ENCODE measurements around the gene TEX2.
"Not testable (repeated sequence)": the region's sequence is repeated elsewhere in the genome, so short reads cannot be mapped to it uniquely, and the experiment has no call there.

The TEX2 gene

GRCh38 chr17:64238449-64238848 lies 24.6 kb downstream of the TEX2 start:
- not testable (repeated sequence) for DNase-seq

DNA sequence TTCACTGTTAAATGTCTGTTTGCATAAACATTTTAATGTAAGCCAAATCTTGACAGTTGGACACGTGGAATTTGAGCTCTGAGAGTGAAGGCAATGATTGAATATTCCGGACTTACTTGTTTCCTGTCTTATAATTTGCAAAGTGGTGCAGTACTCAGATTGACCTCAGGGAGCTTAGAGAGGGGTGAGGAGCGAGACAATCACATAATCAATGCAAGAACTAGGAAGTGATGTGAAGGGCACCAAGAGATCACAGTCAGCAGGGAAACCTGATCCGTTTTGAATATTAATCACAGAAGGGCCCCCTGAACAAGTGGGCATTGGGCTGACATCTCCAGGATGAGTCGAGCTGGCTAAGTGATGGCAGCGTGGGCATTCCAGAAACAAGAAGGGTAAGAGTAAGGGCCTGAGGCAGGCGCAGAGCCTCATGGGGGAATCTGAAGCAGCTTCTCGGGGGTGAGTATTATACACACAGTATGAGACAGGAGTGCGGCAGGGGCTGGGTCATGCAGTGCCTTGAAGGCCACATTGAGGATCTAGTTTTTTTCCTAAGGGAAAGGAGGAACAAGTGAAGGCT lies 26.1 kb downstream of the TEX2 start:
- DNase-seq = no peak

DNA sequence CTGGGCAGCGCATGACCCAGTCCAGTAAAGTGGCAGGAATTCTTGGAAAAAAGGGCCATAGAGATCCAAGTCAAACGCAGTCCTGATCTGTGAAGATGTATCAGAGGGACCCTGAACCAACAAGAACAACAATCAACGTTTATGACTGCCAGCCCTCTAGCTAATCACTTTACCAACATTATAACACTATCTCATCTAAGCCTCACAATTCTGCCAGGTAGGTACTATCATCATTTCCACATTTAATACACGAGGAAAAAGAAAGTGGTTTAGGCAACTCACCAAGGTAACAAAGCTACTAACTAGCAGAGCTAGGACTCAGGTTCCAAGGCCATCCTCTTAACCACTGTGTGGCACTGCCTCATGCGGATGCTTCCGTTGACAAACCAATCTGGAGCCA lies 28.1 kb downstream of the TEX2 start:
- DNase-seq = no peak

DNA sequence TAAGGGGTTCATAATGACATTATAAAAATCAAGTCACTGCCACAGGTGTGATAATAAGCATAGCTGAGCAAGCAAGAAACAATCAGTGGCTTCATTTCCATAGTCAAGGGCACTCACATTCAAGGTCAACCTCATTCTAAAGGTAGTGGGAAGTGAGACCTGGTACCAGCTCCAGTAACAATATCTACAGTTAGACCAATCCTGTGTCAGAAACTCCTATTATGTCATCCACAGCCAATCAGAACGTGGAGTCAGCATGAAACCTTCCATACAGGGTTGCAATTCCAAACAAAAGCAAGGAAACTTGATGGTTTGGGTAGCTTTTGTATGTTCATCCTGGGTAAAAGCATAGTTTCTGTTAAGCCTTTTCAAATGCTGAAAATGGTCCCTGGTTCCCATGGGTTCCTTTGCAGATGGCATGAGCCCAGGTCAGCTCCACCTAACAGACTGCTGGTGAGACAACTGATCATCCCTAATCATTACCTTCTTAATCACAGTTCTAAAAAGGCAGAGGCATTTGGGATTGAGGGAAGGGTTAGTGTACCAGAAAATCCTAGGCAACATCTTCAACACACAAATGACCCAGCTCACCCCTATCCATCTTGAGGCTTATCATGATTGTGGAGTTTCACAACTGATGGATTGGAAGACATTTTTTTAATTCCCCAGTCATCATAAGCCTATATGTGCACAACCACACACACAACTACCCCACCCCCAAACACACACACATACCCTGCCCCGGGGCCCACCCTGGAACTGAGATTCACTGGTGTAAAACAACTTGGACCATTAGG lies 30.4 kb downstream of the TEX2 start:
- DNase-seq = no peak

GRCh38 chr17:64231567-64232141 lies 31.4 kb downstream of the TEX2 start:
- DNase-seq = no peak

GRCh38 chr17:64230791-64231408 lies 32.2 kb downstream of the TEX2 start:
- no peak for DNase-seq

DNA sequence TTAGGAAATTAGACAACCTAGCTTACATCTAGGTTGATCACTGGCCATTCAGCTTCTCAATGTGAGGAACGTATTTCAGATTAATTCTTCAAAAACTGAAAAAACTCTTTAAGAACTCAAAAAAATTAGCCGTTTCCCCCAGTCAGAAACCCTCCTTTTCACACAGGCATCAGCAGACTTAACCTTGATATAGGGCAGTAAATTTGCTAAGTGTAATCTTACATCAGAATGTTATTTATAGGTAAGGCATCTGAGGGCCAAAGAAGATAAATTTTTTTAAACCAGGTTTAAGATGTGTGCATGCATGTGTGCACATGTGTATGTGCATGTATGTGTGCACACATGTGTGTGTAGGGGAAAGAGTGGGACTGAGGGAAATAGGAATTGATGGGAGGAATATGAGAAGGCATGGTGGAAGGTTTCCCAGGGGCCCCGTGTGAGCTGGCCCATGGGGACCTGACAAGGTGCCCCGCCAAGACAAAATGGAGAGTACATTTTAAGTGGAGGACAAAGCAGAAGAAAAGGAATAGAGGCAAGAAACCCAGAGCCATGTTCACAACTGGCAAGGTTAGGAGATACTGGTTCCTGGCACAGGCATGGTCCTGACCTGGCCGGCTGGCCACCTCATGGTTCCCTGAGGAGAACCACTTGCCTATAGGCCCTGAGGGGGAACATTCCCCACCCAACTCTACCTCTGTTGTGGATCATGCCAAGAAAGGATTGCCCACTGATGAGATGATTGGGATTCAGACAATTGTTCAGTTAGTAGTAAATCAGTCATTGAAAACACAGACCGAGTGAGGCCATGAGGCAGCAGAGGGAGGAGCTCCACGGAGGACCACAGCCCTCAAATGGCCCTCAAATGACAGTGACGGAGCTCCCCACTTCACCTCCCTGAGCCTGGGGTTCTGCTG lies 33.0 kb downstream of the TEX2 start:
- DNase-seq = no peak

GRCh38 chr17:64226132-64226531 lies 36.9 kb downstream of the TEX2 start:
- DNase-seq = no peak

- DNase-seq = no peak
These were observed 37.6 kb downstream of the TEX2 start for GRCh38 chr17:64225410-64225809.

DNA sequence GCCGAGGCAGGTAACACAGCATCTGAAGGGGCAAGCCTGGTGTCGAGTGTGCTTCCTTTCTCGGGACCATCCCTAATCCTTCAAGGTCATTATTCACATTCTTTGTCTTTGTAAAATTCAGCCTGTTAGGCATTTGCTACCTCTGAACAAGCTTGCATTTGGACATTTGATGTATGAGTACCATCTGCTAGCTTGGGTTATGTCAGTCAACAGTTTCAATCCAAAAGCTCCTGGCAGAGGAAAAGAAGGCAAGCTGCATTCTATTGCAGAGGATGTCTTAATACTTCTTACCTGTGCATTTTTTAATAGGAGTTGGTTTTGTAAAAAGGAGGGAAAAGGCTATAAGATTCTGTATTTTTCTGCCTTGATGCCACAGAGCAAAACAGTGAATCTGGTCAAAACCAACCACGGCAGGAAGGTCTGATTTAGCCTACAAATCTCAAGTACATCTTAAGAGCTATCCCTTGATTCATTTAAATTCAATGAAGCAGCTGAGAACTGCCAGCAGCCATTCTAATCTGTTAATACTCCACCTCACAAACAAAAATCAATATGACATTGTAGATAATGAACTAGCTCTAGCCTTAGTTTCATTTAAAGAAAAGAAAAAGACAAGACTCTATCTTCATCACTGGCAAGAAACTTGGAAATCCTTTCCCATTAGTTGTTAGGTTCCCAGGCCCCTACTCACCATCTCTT lies 39.0 kb downstream of the TEX2 start:
- no peak for DNase-seq

- DNase-seq = no peak
These were observed 39.8 kb downstream of the TEX2 start for GRCh38 chr17:64223283-64223682.

GRCh38 chr17:64221679-64222078 lies 41.4 kb downstream of the TEX2 start:
- DNase-seq = no peak

GRCh38 chr17:64220604-64221003 lies 42.5 kb downstream of the TEX2 start:
- DNase-seq = not testable (repeated sequence)

DNA sequence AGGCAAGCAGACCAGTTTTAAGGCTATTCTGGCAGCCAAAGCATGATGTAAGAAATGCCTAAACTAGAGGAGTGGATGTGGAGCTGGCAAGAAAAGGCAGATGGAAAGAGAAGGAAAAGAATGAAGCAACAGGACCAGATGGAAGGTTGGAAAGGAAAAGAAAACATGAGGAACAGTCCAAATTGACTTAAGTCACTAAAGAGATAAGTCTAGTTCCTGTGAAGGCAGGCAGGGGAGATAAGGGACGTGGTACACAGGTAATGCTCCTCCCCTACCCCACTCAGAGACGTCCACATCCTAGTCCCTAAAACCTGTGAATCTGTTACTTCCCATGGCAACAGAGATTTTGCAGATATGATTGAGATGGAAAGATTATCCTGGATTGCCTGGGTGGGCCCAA lies 43.5 kb downstream of the TEX2 start:
- no peak for DNase-seq

GRCh38 chr17:64218066-64218465 lies 45.0 kb downstream of the TEX2 start:
- DNase-seq = peak; percentile 28

DNA sequence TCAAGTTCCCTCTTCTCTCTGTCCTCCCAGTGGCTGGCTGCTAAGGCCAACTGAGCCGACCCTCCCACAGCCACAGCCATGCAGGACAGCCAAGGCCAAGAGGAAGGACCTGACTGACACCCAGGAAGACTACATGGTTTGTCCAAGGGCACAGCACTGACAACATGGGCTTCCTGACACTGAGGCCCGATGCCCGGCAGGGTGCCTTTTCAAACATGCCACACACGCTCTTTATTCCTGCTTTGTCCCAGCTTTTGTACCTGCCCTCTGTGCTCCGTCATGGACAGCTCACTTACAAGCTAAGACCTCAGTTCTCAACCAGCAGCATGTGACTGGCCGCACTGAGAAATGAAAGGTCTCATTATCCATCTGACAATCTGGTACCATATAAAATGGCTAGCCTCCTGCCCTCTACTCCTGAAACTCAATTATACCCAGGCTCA lies 45.8 kb downstream of the TEX2 start:
- no peak for DNase-seq

DNA sequence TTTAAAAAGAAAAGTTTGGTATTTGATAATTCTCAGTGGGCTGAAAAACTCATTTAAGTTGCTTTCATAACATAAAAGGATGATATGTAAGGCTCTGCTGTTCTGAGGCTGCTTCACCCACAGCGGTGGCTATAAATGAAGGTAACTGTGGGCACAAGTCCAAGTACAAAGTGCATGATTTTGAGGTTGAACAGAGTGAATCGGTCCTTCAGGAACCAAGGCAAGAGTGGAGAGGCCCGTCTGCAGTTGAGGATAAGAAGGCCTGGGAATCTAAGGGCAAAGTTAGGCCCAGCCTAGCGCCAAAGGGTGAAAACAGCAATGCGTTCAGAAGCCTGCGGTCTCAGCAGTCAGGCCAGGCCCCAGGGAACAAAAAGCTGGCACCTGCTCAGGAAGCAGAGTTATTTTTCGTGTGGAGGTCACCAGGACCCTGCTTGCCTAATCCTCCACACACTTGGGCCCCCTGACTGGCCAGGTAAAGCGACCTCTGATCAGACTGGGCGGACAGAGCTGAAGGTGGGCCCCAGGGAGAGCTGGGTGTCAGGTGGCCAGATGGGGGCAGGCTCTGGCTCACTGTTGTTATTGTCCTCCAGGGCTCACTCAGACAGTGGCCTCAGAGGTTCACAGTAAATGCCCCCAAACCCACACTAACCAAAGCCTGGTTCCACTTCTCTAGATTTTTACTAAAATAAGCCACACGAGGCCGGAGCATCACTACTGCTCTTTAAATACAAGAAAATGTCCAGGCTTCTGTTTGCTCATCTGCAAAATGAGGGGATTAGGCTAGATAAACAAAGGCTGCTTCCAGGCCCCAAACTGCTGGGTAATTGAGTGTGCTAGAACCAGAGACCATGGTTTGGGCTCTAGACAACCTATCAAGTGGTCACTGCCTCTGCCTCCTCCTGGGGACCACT lies 46.5 kb downstream of the TEX2 start:
- no peak for DNase-seq

GRCh38 chr17:64216000-64216337 lies 47.1 kb downstream of the TEX2 start:
- no peak for DNase-seq

GRCh38 chr17:64214950-64215349 lies 48.1 kb downstream of the TEX2 start:
- no peak for DNase-seq

DNA sequence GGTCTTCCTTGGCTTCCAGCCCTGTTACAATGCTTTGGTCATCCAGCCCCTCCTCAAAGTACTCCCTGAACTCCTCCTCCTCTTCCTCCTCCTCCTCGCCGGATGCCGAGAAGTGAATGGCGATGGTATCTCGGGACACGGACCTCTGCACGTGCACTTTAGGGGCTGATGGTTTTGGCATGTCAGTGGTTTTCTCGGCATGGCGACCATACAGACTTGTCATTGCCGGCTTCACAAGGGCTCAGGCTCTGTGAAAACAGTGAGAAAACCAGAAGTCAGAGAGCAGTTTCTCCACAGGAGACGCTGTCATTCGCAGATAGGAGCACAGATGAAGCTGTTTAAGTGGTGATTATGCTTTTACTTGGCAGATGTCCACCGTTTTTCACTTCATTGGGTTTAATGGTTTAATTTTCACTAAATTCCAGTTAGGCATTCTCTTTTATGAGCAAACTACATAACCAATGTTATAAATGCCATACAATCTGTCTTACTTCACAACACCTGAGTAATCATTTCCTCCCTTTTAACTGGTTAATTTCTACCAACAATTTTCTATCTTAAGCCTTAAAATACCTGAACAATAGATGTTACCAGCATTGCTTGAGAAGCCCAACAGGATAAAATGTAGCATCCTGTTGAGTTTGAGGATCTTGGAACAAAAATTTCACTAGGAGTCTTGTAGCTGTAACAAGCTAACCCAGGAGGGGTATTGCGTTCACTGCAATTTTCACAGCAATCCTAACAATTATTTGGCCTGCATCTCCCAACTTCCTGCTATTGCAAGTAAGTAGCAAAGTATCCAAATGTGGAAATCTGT lies 48.9 kb downstream of the TEX2 start:
- DNase-seq = no peak

Data from RPMI8226 (cell line).